DMS 273 (cell line): ENCODE measurements around the gene RBFOX2.
"Not testable (repeated sequence)": the region's sequence is repeated elsewhere in the genome, so short reads cannot be mapped to it uniquely, and the experiment has no call there.

Source experiments
- DNase-seq: peaks from one replicate; lab custom pipeline; 2025; ENCODE audit not compliant: unreplicated experiment; lab: John Stamatoyannopoulos, UW

The RBFOX2 gene

DNA sequence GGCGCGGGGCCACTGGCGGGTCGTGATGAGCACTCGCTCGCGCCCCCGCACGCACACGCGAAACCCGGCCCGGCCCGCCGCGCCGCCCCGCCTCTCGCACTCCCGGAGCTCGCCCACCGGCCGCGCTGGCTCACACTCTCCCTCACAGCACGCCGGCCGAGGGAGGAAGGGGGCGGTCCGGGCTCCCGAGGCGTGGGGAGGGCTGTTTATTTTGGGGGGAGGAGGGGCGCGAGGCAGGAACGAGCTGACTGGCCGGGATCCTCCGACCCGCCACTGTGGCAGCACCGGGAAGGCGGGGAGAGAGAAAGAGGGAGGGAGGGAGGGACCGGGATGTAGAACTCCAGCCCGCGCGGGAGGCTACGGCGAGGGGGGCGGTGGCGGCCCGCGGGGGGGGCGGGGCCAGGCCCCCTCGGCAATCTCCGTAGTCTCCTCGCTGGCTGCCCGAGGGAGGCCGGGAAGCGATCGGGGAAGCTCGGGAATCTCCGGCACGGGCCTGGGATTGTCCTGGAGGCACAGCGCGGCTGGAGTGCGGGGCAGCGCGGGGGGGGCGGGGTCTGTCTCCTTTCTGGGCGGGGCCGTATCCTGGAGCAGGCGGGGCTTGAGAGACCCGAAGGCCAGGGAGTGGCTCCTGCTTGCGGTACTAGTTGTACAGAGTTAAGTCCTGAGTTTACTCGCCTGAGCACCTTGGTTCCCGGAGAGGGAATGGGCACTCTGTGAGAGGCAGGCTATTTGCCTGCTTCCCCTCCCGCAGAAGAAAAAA lies at the start of gene RBFOX2:
RBFOX2 (minus strand) TSS at position 179 of the 760 bp plus-strand sequence. CDS start 399 bp downstream, outside the sequence.
- peak; percentile 99 for DNase-seq

DNA sequence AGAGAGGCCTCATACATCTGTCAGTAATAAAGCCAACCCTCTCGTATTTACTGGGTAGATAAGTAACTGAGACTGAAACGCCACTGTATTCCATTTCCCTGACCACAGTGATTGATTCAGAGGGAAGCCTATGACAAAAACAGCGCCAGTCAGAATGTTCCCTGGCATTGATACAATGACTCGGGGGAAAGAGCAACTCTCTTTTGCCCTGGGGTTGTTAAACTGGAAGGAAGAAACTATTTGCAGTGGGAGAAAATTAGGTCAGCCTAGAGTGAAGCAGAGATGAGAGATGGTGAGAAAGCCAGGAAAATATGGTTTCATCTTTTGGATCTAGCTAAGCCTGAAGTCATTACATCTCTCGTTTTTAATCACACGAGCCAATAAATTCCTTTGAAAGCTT lies 48.6 kb upstream of the RBFOX2 start:
- DNase-seq = no peak

GRCh38 chr22:36075724-36076123 lies 47.1 kb upstream of the RBFOX2 start:
- DNase-seq = no peak

- no peak for DNase-seq
Observed at GRCh38 chr22:36075230-36075629, 46.6 kb upstream of the RBFOX2 start.

- no peak for DNase-seq
Observed at GRCh38 chr22:36073476-36073875, 44.9 kb upstream of the RBFOX2 start.

DNA sequence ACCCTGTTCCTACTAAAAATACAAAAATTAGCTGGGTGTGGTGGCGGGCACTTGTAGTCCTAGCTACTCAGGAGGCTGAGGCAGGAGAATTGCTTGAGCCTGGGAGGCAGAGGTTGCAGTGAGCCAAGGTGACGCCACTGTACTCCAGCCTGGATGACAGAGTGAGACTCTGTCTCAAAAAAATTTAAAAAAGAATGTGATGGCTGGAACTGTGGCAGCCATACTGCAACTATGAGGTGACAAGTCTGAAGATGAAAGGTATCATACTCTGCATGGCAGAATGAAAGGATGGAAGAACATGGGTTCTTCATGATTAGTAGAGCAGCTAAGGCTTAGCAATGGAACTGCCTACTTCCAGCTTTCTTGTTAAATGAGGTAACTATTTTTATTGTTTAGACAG lies 42.0 kb upstream of the RBFOX2 start:
- not testable (repeated sequence) for DNase-seq

- DNase-seq = no peak
Observed at GRCh38 chr22:36069368-36069767, 40.7 kb upstream of the RBFOX2 start.

GRCh38 chr22:36068776-36069344 lies 40.2 kb upstream of the RBFOX2 start:
- peak; percentile 58 for DNase-seq

- DNase-seq = no peak
Observed at GRCh38 chr22:36067235-36067558, 38.6 kb upstream of the RBFOX2 start.

- peak; percentile 98 for DNase-seq
Observed at GRCh38 chr22:36065775-36066544, 37.3 kb upstream of the RBFOX2 start.

- no peak for DNase-seq
Observed at GRCh38 chr22:36065462-36065774, 36.8 kb upstream of the RBFOX2 start.

DNA sequence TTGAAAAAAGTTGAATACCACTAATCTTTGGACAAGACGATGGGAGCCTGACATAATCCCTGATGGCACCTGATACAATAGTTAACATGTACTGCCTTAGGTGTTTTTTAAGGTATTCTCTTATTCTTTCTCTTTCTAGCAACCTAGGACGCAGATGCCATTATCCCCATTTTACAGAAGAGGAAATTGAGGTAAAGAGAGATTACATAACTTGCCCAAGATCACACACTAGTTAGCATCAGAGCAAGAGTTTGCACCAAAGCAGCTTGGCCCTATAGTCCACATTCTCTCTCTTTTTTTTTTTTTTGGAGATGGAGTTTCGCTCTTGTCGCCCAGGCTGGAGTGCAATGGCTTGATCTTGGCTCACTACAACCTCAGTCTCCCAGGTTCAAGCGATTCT lies 35.7 kb upstream of the RBFOX2 start:
- DNase-seq = no peak

- no peak for DNase-seq
Observed at GRCh38 chr22:36056980-36057379, 28.4 kb upstream of the RBFOX2 start.

DNA sequence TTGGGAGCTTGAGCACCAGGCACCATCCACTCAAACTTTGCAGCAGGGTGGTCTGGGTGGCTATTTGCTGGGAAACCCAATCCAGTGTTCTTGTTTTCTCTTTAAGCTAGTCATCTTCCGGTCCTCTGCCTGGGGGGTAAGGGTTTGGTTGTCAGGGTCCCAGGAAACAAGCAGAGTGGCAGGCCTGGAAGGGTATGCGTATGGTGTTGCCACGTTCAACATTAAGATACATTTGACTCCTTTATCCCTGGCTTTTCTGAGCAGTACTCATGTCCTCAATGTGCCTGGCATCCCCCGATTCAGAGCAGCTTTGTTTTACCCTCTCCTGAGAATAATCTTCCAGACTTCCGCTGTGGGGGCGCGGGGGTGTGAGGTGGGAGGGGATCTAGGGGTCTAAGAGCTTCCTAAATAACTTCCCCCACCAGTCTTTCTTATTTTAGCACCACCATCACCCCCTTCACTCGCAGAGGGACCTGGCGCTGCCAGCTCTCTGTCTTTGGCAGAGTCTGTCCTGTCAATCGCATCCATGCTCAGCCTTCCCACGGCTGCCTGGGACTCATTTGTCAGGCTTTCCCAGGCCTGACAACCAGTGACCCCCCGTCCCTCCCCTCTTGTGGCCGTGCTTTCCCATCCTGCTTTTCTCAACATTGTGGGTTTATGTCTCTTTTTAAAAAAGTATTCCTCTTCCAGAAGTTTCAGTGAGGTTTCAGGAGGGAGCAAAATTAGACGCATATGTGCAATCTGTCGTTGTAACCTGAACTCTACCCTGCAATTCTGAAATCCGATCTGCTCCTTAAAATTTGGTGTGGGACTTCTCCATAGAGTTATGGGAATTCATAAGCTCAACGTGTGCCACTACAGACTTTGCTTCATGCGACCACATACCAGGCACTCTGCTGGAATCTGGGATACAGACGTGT lies 27.0 kb upstream of the RBFOX2 start:
- DNase-seq = peak; percentile 82

DNA sequence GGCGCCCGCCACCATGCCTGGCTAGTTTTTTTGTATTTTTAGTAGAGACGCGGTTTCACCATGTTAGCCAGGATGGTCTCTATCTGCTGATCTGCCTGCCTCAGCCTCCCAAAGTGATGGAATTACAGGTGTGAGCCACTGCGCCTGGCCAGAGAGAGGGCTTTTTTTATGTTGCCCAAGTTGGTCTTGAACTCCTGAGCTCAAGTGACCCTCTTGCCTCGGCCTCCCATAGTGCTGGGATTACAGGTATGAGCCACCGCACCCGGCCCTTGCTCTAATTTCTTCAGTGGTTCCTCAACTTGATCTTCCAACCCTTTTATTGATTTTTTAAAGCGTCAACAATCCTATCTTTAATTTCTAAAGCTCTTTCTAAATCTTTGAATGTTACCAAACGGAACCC lies 25.8 kb upstream of the RBFOX2 start:
- not testable (repeated sequence) for DNase-seq

- no peak for DNase-seq
Observed at GRCh38 chr22:36053242-36054147, 24.9 kb upstream of the RBFOX2 start.

- no peak for DNase-seq
Observed at GRCh38 chr22:36052505-36052941, 23.9 kb upstream of the RBFOX2 start.

DNA sequence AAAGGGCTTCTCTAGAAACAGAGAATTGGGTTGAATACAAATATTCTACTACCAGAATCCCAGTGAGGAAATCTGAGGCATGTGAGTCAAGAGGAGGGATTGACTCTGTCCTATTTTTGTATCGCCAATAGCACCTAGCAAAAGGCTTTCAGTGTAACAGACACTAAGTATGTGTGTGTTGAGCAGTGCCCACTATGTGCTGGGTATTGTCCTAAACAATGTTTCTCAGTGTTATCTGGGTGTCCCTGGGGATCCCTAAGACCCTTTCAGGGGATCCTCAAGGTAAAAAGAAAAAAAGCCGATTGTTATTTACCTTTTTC lies 21.0 kb upstream of the RBFOX2 start:
- DNase-seq = no peak

DNA sequence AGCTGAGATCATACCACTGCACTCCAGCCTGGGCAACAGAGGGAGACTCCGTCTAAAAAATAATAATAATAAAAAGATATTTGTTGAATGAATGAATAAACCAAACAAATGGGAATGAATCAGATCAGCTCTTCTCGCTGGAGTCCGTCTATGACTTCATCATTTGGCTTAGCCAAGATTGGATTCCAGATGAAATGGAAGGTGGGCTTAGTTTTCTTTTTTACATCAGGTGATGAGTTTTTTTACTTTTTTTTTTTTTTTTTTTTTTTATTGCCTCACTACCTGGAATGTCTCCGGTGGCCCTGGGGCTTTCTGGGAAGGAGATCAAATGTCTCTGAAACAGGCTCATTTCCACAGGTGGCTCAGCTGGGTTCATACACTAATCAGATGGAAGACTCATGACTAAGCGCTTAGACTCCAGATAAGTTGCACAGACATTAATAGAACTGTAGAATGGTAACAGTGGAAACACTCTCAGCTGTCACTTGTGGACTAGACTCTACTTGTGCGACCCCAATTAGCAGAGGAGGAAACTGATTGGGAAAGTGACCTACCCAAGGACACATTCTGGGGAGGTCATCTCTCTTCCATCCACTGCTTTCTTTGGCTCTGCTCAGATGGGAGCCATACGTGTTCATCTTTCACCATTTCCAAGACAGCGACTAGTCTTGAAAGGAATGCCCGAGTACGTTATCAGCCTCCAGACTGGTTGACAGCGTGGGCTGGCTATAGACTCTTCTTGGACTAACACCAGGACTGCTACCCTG lies 20.5 kb upstream of the RBFOX2 start:
- no peak for DNase-seq

DNA sequence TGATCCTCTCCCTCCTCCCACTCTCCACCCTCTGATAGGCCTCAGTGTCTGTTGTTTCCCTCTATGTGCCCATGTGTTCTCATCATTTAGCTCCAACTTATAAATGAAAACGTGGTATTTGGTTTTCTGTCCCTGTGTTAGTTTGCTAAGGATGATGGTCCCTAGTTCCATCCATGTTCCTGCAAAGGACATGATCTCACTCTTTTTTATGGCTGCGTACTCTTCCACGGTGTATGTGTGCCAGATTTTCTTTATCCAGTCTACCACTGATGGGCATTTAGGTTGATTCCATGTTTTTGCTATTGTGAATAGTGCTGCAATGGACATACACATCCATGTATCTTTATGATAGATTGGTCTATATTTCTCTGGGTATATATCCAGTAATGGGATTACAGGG lies 15.9 kb upstream of the RBFOX2 start:
- not testable (repeated sequence) for DNase-seq
